HL-60 (cell line): ENCODE measurements around the gene BABAM1.

Experiments
- DNase-seq, 2 experiments: peaks; one replicate each; pipeline ENCODE4 v3.0.0-alpha.2; 2010 to 2020; ENCODE audit warnings: low read depth in 1 of 2, low spot score in 1 of 2
- H3K27ac ChIP-seq: fragments of 250-450 bp; sonication (Bioruptor Pico); replicated peaks from 2 replicates; pipeline ENCODE4 v1.5.1; 2020; ENCODE audit warnings: mild to moderate bottlenecking, moderate library complexity
- H3K27me3 ChIP-seq: fragments of 250-450 bp; sonication (Bioruptor Pico); 2 replicates; pipeline ENCODE4 v1.5.1; 2021; ENCODE audit warnings: mild to moderate bottlenecking, moderate library complexity; ENCODE audit not compliant: insufficient read depth, poor library complexity, severe bottlenecking
- H3K4me3 ChIP-seq: replicated peaks from 2 replicates; pipeline ENCODE4 v1.5.1; 2011; ENCODE audit warnings: mild to moderate bottlenecking, control low read depth, low read length; ENCODE audit not compliant: insufficient read depth
- CTCF ChIP-seq: IDR thresholded peaks from one replicate; pipeline ENCODE4 v1.5.1; 2011; ENCODE audit warnings: low read length, control low read depth, inconsistent platforms; ENCODE audit not compliant: insufficient read depth
- GABPA ChIP-seq: IDR thresholded peaks from 2 replicates; pipeline ENCODE4 v1.6.1; 2012; ENCODE audit warnings: low read depth
- POLR2AphosphoS5 ChIP-seq: IDR thresholded peaks from 2 replicates; pipeline ENCODE4 v1.6.1; 2012; ENCODE audit warnings: low read depth
- REST ChIP-seq: IDR thresholded peaks from 2 replicates; pipeline ENCODE4 v1.6.1; 2012; ENCODE audit warnings: low read depth; ENCODE audit not compliant: insufficient replicate concordance
- SPI1 ChIP-seq: IDR thresholded peaks from 2 replicates; pipeline ENCODE4 v1.6.1; 2012; ENCODE audit warnings: low read depth, mild to moderate bottlenecking, borderline replicate concordance

The BABAM1 gene

GRCh38 chr19:17325133-17325532 is 57.9 kb downstream of the BABAM1 start:
- no peak for TF ChIP-seq POLR2AphosphoS5
- TF ChIP-seq GABPA: no peak
- TF ChIP-seq REST: no peak
- no peak for TF ChIP-seq SPI1
- TF ChIP-seq CTCF: no peak
- DNase-seq: no peak
- H3K27me3 ChIP-seq: peaks cover 18% of the 10 kb centered on the region
- H3K27ac ChIP-seq: no peak overlapping the region
- no peak overlapping the region for H3K4me3 ChIP-seq

- no peak for DNase-seq
- no peak overlapping the region for H3K4me3 ChIP-seq
- no peak overlapping the region for H3K27ac ChIP-seq
- H3K27me3 ChIP-seq: peaks cover 27% of the 10 kb centered on the region
- TF ChIP-seq REST (no peak), POLR2AphosphoS5 (no peak), SPI1 (no peak), GABPA (no peak), CTCF (no peak)
These were observed 58.8 kb downstream of the BABAM1 start for GRCh38 chr19:17325881-17326594.

- H3K27me3 ChIP-seq: peaks cover 27% of the 10 kb centered on the region
- H3K27ac ChIP-seq: no peak overlapping the region
- no peak for TF ChIP-seq REST
- TF ChIP-seq POLR2AphosphoS5: no peak
- TF ChIP-seq GABPA: no peak
- no peak for TF ChIP-seq SPI1
- no peak for TF ChIP-seq CTCF
- DNase-seq: no peak
- no peak overlapping the region for H3K4me3 ChIP-seq
These were observed 59.3 kb downstream of the BABAM1 start for GRCh38 chr19:17326595-17326966.
